SK-N-MC (cell line): ENCODE measurements around the gene ZNF618.

ENCODE experiments used
- EZH2 ChIP-seq: fragments of 200-600 bp; sonication (generic); IDR thresholded peaks from one replicate; pipeline ENCODE4 v1.6.1; 2017; ENCODE audit warnings: antibody characterized with exemption
- FOXP2 ChIP-seq: optimal IDR thresholded peaks from 2 replicates; pipeline ENCODE3; 2011; ENCODE audit warnings: mild to moderate bottlenecking, moderate library complexity; ENCODE audit not compliant: insufficient read depth; ENCODE audit errors: extremely low read length, control extremely low read depth
- POLR2AphosphoS5 ChIP-seq: IDR thresholded peaks from 2 replicates; pipeline ENCODE4 v1.6.1; 2012; ENCODE audit warnings: mild to moderate bottlenecking, low read depth, low read length, borderline replicate concordance

- TF ChIP-seq EZH2 (no peak), POLR2AphosphoS5 (no peak), FOXP2 (no peak)
Observed at GRCh38 chr9:113926211-113926610, 50.1 kb downstream of the ZNF618 start.
